CD4-positive, CD25-positive, alpha-beta regulatory T cell (primary cell): ENCODE results near the gene PCDHA10. TPM values are rescaled to one million over a fixed set of nuclear protein-coding genes. Genes with fewer than 3 reads are reported as not detected.
A peak's percentile ranks its signal among the peaks of the same experiment; 100 is the strongest.

Source experiments
- ATAC-seq, 2 donors: fragments of 150-1000 bp; cut with Tn5 transposase; one replicate each; pipeline ENCODE4 v1.10.0; 2021; ENCODE audit warnings: low read depth in 2 of 2, moderate number of reproducible peaks in 2 of 2, moderate library complexity in 1 of 2
- DNase-seq, 3 donors: peaks; one replicate each; pipeline versions ENCODE4 v3.0.0 to v3.0.0-alpha.2; 2012 to 2022; ENCODE audit warnings: mixed read lengths in 1 of 3
- H3K27ac ChIP-seq: one replicate; pipeline ENCODE4 v1.7.0; 2013; ENCODE audit warnings: mild to moderate bottlenecking, low read length; ENCODE audit not compliant: insufficient read depth, poor library complexity, severe bottlenecking
- H3K27me3 ChIP-seq: one replicate; pipeline ENCODE4 v1.7.0; 2013; ENCODE audit warnings: low read length; ENCODE audit not compliant: control insufficient read depth, insufficient read depth
- H3K36me3 ChIP-seq: one replicate; pipeline ENCODE4 v1.7.0; 2013; ENCODE audit warnings: mild to moderate bottlenecking, low read length, moderate library complexity; ENCODE audit not compliant: control insufficient read depth, insufficient read depth
- H3K4me1 ChIP-seq: 2 replicates; pipeline ENCODE4 v1.7.0; 2013; ENCODE audit warnings: mild to moderate bottlenecking, low read length; ENCODE audit not compliant: insufficient read depth, control insufficient read depth, poor library complexity, severe bottlenecking
- H3K4me3 ChIP-seq: one replicate; pipeline ENCODE4 v1.7.0; 2013; ENCODE audit warnings: low read depth, mild to moderate bottlenecking, low read length, moderate library complexity
- H3K9me3 ChIP-seq, 2 experiments: 1 replicate in 1 of 2; 2 replicates in 1 of 2; pipeline ENCODE4 v1.7.0; 2013; ENCODE audit warnings: low read length in 2 of 2, mild to moderate bottlenecking in 1 of 2, moderate library complexity in 1 of 2; ENCODE audit not compliant: control insufficient read depth in 2 of 2
- H3K27ac Mint-ChIP-seq, 3 donors: one replicate each; pipeline ENCODE4 v1.8.0; 2020 to 2022; ENCODE audit warnings: mild to moderate bottlenecking in 3 of 3, mixed read lengths in 3 of 3, moderate library complexity in 2 of 3
- H3K27me3 Mint-ChIP-seq: one replicate; pipeline ENCODE4 v1.8.0; 2022; ENCODE audit warnings: mild to moderate bottlenecking, mixed read lengths
- H3K36me3 Mint-ChIP-seq: one replicate; pipeline ENCODE4 v1.8.0; 2020; ENCODE audit warnings: mixed read lengths
- H3K4me1 Mint-ChIP-seq, 4 donors: one replicate each; pipeline ENCODE4 v1.8.0; 2020 to 2022; ENCODE audit warnings: mixed read lengths in 4 of 4, mild to moderate bottlenecking in 1 of 4
- H3K4me3 Mint-ChIP-seq, 4 donors: one replicate each; pipeline ENCODE4 v1.8.0; 2020 to 2022; ENCODE audit warnings: mild to moderate bottlenecking in 4 of 4, mixed read lengths in 4 of 4, moderate library complexity in 3 of 4
- H3K9me3 Mint-ChIP-seq, 7 donors: one replicate each; pipeline ENCODE4 v1.8.0; 2020 to 2022; ENCODE audit warnings: mixed read lengths in 7 of 7, mild to moderate bottlenecking in 3 of 7, moderate library complexity in 2 of 7
- polyA plus RNA-seq, 4 donors: library from polyadenylated mRNA; unstranded; fragments of 300-500 nt; fragmentation: Illumina TruSeq; gene quantifications; one replicate each; pipeline ENCODE4 v1.2.3, GENCODE V29; 2021
- total RNA-seq: library from RNA; stranded (reverse); gene quantifications from one replicate; pipeline ENCODE4 v1.2.3, GENCODE V29; 2022

Gene PCDHA10
- total and polyA plus RNA-seq, 5 donors from 2014 or later, result not detected

- ATAC-seq (no peak), DNase-seq (no peak)
- H3K4me3 ChIP-seq, result no peak overlapping the region
- H3K27ac ChIP-seq, result no peak overlapping the region
- Mint-ChIP-seq H3K9me3 (peaks cover 3 to 33% (median 6%) of the 10 kb centered on the region in 7 donors), H3K27ac (no peak overlapping the region), H3K4me1 (no peaks in the 10 kb centered on the region), H3K4me3 (no peak overlapping the region), H3K36me3 (no peaks in the 10 kb centered on the region), H3K27me3 (no peaks in the 10 kb centered on the region)
- no peaks in the 10 kb centered on the region for H3K27me3 ChIP-seq
- peaks cover 11% of the 10 kb centered on the region in 2 experiments for H3K9me3 ChIP-seq
- H3K4me1 ChIP-seq, result no peaks in the 10 kb centered on the region
- no peaks in the 10 kb centered on the region for H3K36me3 ChIP-seq
Measured at GRCh38 chr5:140857177-140857986, 1.7 kb downstream of the PCDHA10 start.

- Histone ChIP-seq H3K4me1 (no peaks in the 10 kb centered on the region), H3K27ac (no peak overlapping the region), H3K27me3 (no peaks in the 10 kb centered on the region), H3K4me3 (no peak overlapping the region), H3K9me3 (peaks cover 11% of the 10 kb centered on the region in 2 experiments), H3K36me3 (no peaks in the 10 kb centered on the region)
- no peak for ATAC-seq
- H3K27ac Mint-ChIP-seq, result no peak overlapping the region
- H3K36me3 Mint-ChIP-seq, result no peaks in the 10 kb centered on the region
- DNase-seq, result no peak
- H3K4me1 Mint-ChIP-seq, result no peaks in the 10 kb centered on the region
- no peak overlapping the region for H3K4me3 Mint-ChIP-seq
- peaks cover 3 to 33% (median 6%) of the 10 kb centered on the region in 7 donors for H3K9me3 Mint-ChIP-seq
- H3K27me3 Mint-ChIP-seq, result no peaks in the 10 kb centered on the region
Measured at GRCh38 chr5:140857987-140858240, 2.2 kb downstream of the PCDHA10 start.

GRCh38 chr5:140862441-140863295 lies 7.0 kb downstream of the PCDHA10 start:
- no peaks in the 10 kb centered on the region for H3K36me3 Mint-ChIP-seq
- H3K36me3 ChIP-seq, result no peaks in the 10 kb centered on the region
- ATAC-seq (no peak), DNase-seq (no peak)
- H3K27me3 ChIP-seq, result no peaks in the 10 kb centered on the region
- no peaks in the 10 kb centered on the region for H3K4me1 Mint-ChIP-seq
- H3K9me3 Mint-ChIP-seq, result peaks cover 0 to 15% (median 6%) of the 10 kb centered on the region in 7 donors
- H3K4me3 Mint-ChIP-seq, result no peak overlapping the region
- no peak overlapping the region for H3K27ac Mint-ChIP-seq
- no peaks in the 10 kb centered on the region for H3K4me1 ChIP-seq
- no peak overlapping the region for H3K4me3 ChIP-seq
- peaks cover 0 to 4% of the 10 kb centered on the region in 2 experiments for H3K9me3 ChIP-seq
- no peak overlapping the region for H3K27ac ChIP-seq
- H3K27me3 Mint-ChIP-seq, result no peaks in the 10 kb centered on the region

GRCh38 chr5:140868721-140869554 lies 13.2 kb downstream of the PCDHA10 start, which contains the start of gene PCDHA11:
TSS of gene PCDHA11 (plus strand) at chr5:140868957. CDS start at chr5:140869104, 147 bp downstream.
- peaks cover 0 to 8% of the 10 kb centered on the region in 2 experiments for H3K9me3 ChIP-seq
- DNase-seq (peak in 1 of 3 donors; percentile 8), ATAC-seq (no peak)
- no peak within 1 kb of the TSS for H3K27ac ChIP-seq
- H3K9me3 Mint-ChIP-seq, result peaks cover 1 to 14% (median 4%) of the 10 kb centered on the region in 7 donors
- no peaks in the 10 kb centered on the region for H3K4me1 Mint-ChIP-seq
- no peak within 1 kb of the TSS for H3K27ac Mint-ChIP-seq
- peaks cover 2% of the 10 kb centered on the region for H3K27me3 ChIP-seq
- no peaks in the 10 kb centered on the region for H3K36me3 Mint-ChIP-seq
- H3K4me3 ChIP-seq, result no peak within 1 kb of the TSS
- H3K36me3 ChIP-seq, result no peaks in the 10 kb centered on the region
- no peaks in the 10 kb centered on the region for H3K4me1 ChIP-seq
- peaks cover 6% of the 10 kb centered on the region for H3K27me3 Mint-ChIP-seq
- no peak within 1 kb of the TSS for H3K4me3 Mint-ChIP-seq

- Histone ChIP-seq H3K4me1 (no peaks in the 10 kb centered on the region), H3K27me3 (peaks cover 5% of the 10 kb centered on the region), H3K36me3 (no peaks in the 10 kb centered on the region), H3K27ac (no peak overlapping the region), H3K4me3 (no peak overlapping the region), H3K9me3 (peaks cover 3 to 8% of the 10 kb centered on the region in 2 experiments)
- Mint-ChIP-seq H3K4me1 (no peaks in the 10 kb centered on the region), H3K9me3 (peaks cover 1 to 18% (median 6%) of the 10 kb centered on the region in 7 donors), H3K4me3 (no peak overlapping the region), H3K36me3 (no peaks in the 10 kb centered on the region), H3K27ac (no peak overlapping the region), H3K27me3 (peaks cover 6% of the 10 kb centered on the region)
- ATAC-seq (no peak), DNase-seq (no peak)
Measured at GRCh38 chr5:140869555-140869886, 13.8 kb downstream of the PCDHA10 start.

GRCh38 chr5:140870221-140871201 lies 14.8 kb downstream of the PCDHA10 start:
- peaks cover 8 to 13% of the 10 kb centered on the region in 2 experiments for H3K9me3 ChIP-seq
- no peaks in the 10 kb centered on the region for H3K4me1 ChIP-seq
- Mint-ChIP-seq H3K27ac (no peak overlapping the region), H3K4me3 (no peak overlapping the region), H3K27me3 (peaks cover 6% of the 10 kb centered on the region), H3K9me3 (peaks cover 1 to 26% (median 6%) of the 10 kb centered on the region in 7 donors), H3K4me1 (no peaks in the 10 kb centered on the region), H3K36me3 (no peaks in the 10 kb centered on the region)
- H3K4me3 ChIP-seq, result no peak overlapping the region
- no peak overlapping the region for H3K27ac ChIP-seq
- H3K27me3 ChIP-seq, result peaks cover 5% of the 10 kb centered on the region
- ATAC-seq (no peak), DNase-seq (no peak)
- H3K36me3 ChIP-seq, result no peaks in the 10 kb centered on the region
